Left lung (tissue), 10 donors: ENCODE measurements around the gene ITGA2. TPM values are rescaled to one million over a fixed set of nuclear protein-coding genes. Genes with fewer than 3 reads are reported as not detected.

Source experiments
- ATAC-seq: fragments of 200-7000 bp; cut with Tn5 transposase; one replicate; pipeline ENCODE4 v1.9.1; 2020; ENCODE audit warnings: moderate library complexity
- DNase-seq, 4 donors: peaks; one replicate each; pipeline ENCODE4 v3.0.0-alpha.2; 2013 to 2020
- H3K27ac ChIP-seq, 2 donors: fragments of 200-600 bp; sonication (generic) in 1 of 2; one replicate each; pipeline versions ENCODE4 v1.5.0 to v1.8.0; 2020 to 2021
- H3K27me3 ChIP-seq, 2 donors: fragments of 200-600 bp; sonication (generic) in 1 of 2; one replicate each; pipeline versions ENCODE4 v1.5.0 to v1.8.0; 2020 to 2021
- H3K36me3 ChIP-seq, 2 donors: fragments of 200-600 bp; sonication (generic) in 1 of 2; one replicate each; pipeline versions ENCODE4 v1.5.0 to v1.8.0; 2020 to 2021
- H3K4me1 ChIP-seq, 2 donors: fragments of 200-600 bp; one replicate each; pipeline ENCODE4 v1.8.0; 2021
- H3K4me3 ChIP-seq, 2 donors: fragments of 200-600 bp; sonication (generic) in 1 of 2; one replicate each; pipeline versions ENCODE4 v1.5.0 to v1.8.0; 2020 to 2021; ENCODE audit warnings: mild to moderate bottlenecking in 1 of 2
- H3K9me3 ChIP-seq, 2 donors: fragments of 200-600 bp; sonication (generic) in 1 of 2; one replicate each; pipeline versions ENCODE4 v1.5.0 to v1.8.0; 2020 to 2021
- CTCF ChIP-seq, 2 donors: fragments of 200-600 bp; sonication (generic) in 1 of 2; IDR thresholded peaks; one replicate each; pipeline versions ENCODE4 v1.5.0 to v1.8.0; 2021; ENCODE audit warnings: antibody characterized with exemption in 2 of 2
- intact Hi-C, 2 donors: fragments of 100-400 bp; cut with DNase I; formaldehyde crosslinking; loops; one replicate each; pipeline versions ENCODE4 v1.11.2 to v1.14.2; 2022
- polyA plus RNA-seq, 6 donors: library from polyadenylated mRNA; unstranded; fragments of 120-200 nt; gene quantifications; one replicate each; pipeline ENCODE4 v1.2.1, GENCODE V29; 2013; ENCODE audit not compliant: insufficient read length in 6 of 6
- total RNA-seq, 2 donors: library from RNA; stranded (reverse); fragmentation: NEBNext Ultra II Directional; extraction: Animal tissue kit (Norgen Biotek cat#: 25700); gene quantifications; one replicate each; pipeline ENCODE4 v1.2.1, GENCODE V29; 2021
- donor health status: DM: no; HTN: yes; CAD: no.
- donor health status: DM: no; HTN: no; CAD: no.

Gene ITGA2
- total and polyA plus RNA-seq, 8 donors, result 32.4 to 63.0 (median 48.3) TPM

- no peaks in the 10 kb centered on the region for H3K27me3 ChIP-seq
- DNase-seq (no peak), ATAC-seq (no peak)
These were observed 59.1 kb downstream of the ITGA2 start for GRCh38 chr5:53048248-53048647.

DNA sequence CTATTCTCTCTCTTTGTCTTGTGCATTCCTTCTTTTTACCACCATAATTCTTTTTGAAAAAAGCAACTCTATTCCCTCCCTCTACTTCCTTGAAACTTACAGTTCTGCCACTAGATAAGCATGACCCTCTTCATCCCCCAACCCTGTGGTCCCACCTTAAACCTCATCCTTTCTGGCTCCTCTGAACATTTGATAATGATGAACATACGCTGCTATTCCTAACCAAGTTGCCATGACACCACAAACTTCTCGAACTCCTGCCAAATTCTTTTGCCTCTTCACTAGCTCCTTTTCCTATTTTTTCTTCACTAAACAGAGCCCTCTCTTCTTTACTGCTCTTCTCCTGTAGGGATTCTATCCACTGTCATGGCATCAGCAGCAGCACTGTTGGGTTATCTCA lies 63.3 kb downstream of the ITGA2 start:
- ATAC-seq (no peak), DNase-seq (no peak)
- intact Hi-C loops, result no loop called here
- Histone ChIP-seq H3K36me3 (peaks cover 0 to 15% of the 10 kb centered on the region in 2 donors), H3K27ac (no peak overlapping the region), H3K9me3 (no peaks in the 10 kb centered on the region), H3K4me1 (no peaks in the 10 kb centered on the region), H3K4me3 (no peak overlapping the region), H3K27me3 (no peaks in the 10 kb centered on the region)
- no peak for TF ChIP-seq CTCF (IDR thresholded peaks at IDR 0.05)

More at GRCh38 chr5:53048248-53048647, 59.1 kb downstream of the ITGA2 start:
- no peak overlapping the region for H3K27ac ChIP-seq
- peaks cover 0 to 12% of the 10 kb centered on the region in 2 donors for H3K36me3 ChIP-seq
- peaks cover 0 to 6% of the 10 kb centered on the region in 2 donors for H3K4me1 ChIP-seq
- no peak overlapping the region for H3K4me3 ChIP-seq
- intact Hi-C loops, result no loop called here
- TF ChIP-seq CTCF (IDR thresholded peaks at IDR 0.05), result no peak
- H3K9me3 ChIP-seq, result no peaks in the 10 kb centered on the region

GRCh38 chr5:53053364-53053763 lies 64.2 kb downstream of the ITGA2 start:
- H3K27ac ChIP-seq, result no peak overlapping the region
- no peak overlapping the region for H3K4me3 ChIP-seq
- intact Hi-C loops, result no loop called here
- H3K36me3 ChIP-seq, result peaks cover 0 to 18% of the 10 kb centered on the region in 2 donors
- H3K4me1 ChIP-seq, result no peaks in the 10 kb centered on the region
- DNase-seq (no peak), ATAC-seq (no peak)
- no peaks in the 10 kb centered on the region for H3K27me3 ChIP-seq
- H3K9me3 ChIP-seq, result no peaks in the 10 kb centered on the region
- TF ChIP-seq CTCF (IDR thresholded peaks at IDR 0.05), result no peak

- ATAC-seq, result no peak
- no peaks in the 10 kb centered on the region for H3K4me1 ChIP-seq
- no peaks in the 10 kb centered on the region for H3K9me3 ChIP-seq
- TF ChIP-seq CTCF (IDR thresholded peaks at IDR 0.05), result no peak
- H3K27ac ChIP-seq, result no peak overlapping the region
- H3K36me3 ChIP-seq, result peaks cover 0 to 33% of the 10 kb centered on the region in 2 donors
- H3K4me3 ChIP-seq, result no peak overlapping the region
- no peak for DNase-seq
- no peaks in the 10 kb centered on the region for H3K27me3 ChIP-seq
- intact Hi-C loops, result no loop called here
These were observed 66.2 kb downstream of the ITGA2 start for GRCh38 chr5:53055365-53055764.

GRCh38 chr5:53059281-53059680 lies 70.1 kb downstream of the ITGA2 start:
- Histone ChIP-seq H3K9me3 (no peaks in the 10 kb centered on the region), H3K27ac (no peak overlapping the region), H3K27me3 (no peaks in the 10 kb centered on the region), H3K4me1 (no peaks in the 10 kb centered on the region), H3K36me3 (peaks cover 0 to 38% of the 10 kb centered on the region in 2 donors), H3K4me3 (no peak overlapping the region)
- TF ChIP-seq CTCF (IDR thresholded peaks at IDR 0.05), result no peak
- DNase-seq (no peak), ATAC-seq (no peak)
- intact Hi-C loops, result no loop called here
